ENCODE data around the gene MEAF6.
A peak's percentile ranks its signal among the peaks of the same experiment; 100 is the strongest.
"Not testable (repeated sequence)": the region's sequence is repeated elsewhere in the genome, so short reads cannot be mapped to it uniquely, and the experiment has no call there.

MEAF6 gene

GRCh38 chr1:37532418-37533156 lies 18.0 kb upstream of the MEAF6 start:
- not testable (repeated sequence) for DNase-seq (ENCODE audit: low read depth)

- not testable (repeated sequence) for DNase-seq (ENCODE audit: low read depth)
These were observed 15.3 kb upstream of the MEAF6 start for GRCh38 chr1:37529888-37530287.

- no peak for DNase-seq (ENCODE audit: low read depth)
These were observed 5.0 kb upstream of the MEAF6 start for GRCh38 chr1:37519613-37520012.

- DNase-seq (ENCODE audit: low read depth), result peak; percentile 26
These were observed 4.4 kb upstream of the MEAF6 start for GRCh38 chr1:37518929-37519328.

GRCh38 chr1:37518241-37518640 lies 3.7 kb upstream of the MEAF6 start:
- not testable (repeated sequence) for DNase-seq (ENCODE audit: low read depth)

- DNase-seq (ENCODE audit: low read depth), result no peak
These were observed 3.0 kb upstream of the MEAF6 start for GRCh38 chr1:37517569-37517968.

GRCh38 chr1:37515185-37516034 lies 844 bp upstream of the MEAF6 start:
- no peak for DNase-seq (ENCODE audit: low read depth)

- DNase-seq (ENCODE audit: low read depth), result peak; percentile 47
These were observed 694 bp downstream of the MEAF6 start for GRCh38 chr1:37513795-37514349.

GRCh38 chr1:37509181-37509580 lies 5.4 kb downstream of the MEAF6 start:
- DNase-seq (ENCODE audit: low read depth), result no peak

GRCh38 chr1:37506740-37507139 lies 7.8 kb downstream of the MEAF6 start:
- DNase-seq (ENCODE audit: low read depth), result no peak

- DNase-seq (ENCODE audit: low read depth), result not testable (repeated sequence)
These were observed 11.8 kb downstream of the MEAF6 start for GRCh38 chr1:37502791-37503190.

- DNase-seq (ENCODE audit: low read depth), result no peak
These were observed 12.5 kb downstream of the MEAF6 start for GRCh38 chr1:37502104-37502503.

GRCh38 chr1:37501661-37502060 lies 12.9 kb downstream of the MEAF6 start:
- no peak for DNase-seq (ENCODE audit: low read depth)

GRCh38 chr1:37498872-37499617 lies 15.5 kb downstream of the MEAF6 start:
- no peak for DNase-seq (ENCODE audit: low read depth)

GRCh38 chr1:37497832-37498231 lies 16.7 kb downstream of the MEAF6 start:
- DNase-seq (ENCODE audit: low read depth), result no peak

GRCh38 chr1:37495875-37496274 lies 18.7 kb downstream of the MEAF6 start:
- DNase-seq (ENCODE audit: low read depth), result no peak

GRCh38 chr1:37493336-37494098 lies 21.0 kb downstream of the MEAF6 start:
- DNase-seq (ENCODE audit: low read depth), result no peak

- DNase-seq (ENCODE audit: low read depth), result no peak
These were observed 27.0 kb downstream of the MEAF6 start for GRCh38 chr1:37487619-37487984.

- DNase-seq (ENCODE audit: low read depth), result peak; percentile 60
These were observed 27.6 kb downstream of the MEAF6 start for GRCh38 chr1:37486680-37487618.

GRCh38 chr1:37485902-37486679 lies 28.5 kb downstream of the MEAF6 start:
- DNase-seq (ENCODE audit: low read depth), result no peak

Data from stimulated activated CD8-positive, alpha-beta memory T cell treated with anti-CD3 and anti-CD28 coated beads, Interleukin-12 subunit alpha, Interleukin-12 subunit beta, amount 100 ng/mL, for 4 hours (primary cell).